Measurements from ENCODE around the gene RPN1. TPM values are rescaled to one million over a fixed set of nuclear protein-coding genes. Genes with fewer than 3 reads are reported as not detected.

Gene RPN1
- total RNA-seq, 4 donors from 2014 or later: 197 to 219 (median 212) TPM

DNA sequence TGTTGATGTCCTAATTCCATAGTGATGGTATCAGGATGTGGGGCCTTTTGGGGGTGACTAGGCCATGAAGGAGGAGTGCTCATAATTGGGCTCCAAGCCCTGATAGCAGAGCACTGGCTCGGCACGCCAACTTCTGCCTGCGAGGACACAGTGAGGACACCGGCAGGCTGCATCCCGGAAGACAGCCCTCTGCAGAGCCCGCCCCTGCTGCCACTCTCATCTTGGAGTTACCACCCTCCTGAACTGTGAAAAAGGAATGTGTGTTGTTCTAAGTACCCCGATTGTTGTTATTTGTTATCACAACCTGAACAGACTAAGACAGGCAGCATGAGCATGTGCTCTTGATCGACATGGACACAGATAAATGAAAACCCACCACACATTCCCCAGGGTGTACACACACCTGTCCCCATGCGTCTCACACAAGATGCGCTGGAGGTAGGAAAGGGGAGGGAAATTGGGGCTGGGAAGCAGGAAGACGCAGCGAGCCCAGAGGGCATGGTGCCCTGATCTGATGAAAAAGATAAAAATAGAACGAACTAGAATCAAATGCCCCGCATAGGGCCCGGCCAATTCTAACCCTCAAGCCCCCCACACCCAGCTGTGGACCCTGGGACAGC is 40.1 kb downstream of the RPN1 start:
- Histone ChIP-seq H3K36me3 (no peaks in the 10 kb centered on the region), H3K4me3 (no peak overlapping the region), H3K27ac (no peak overlapping the region), H3K4me1 (peaks cover 7 to 16% of the 10 kb centered on the region in 2 donors), H3K9me3 (no peaks in the 10 kb centered on the region), H3K27me3 (no peaks in the 10 kb centered on the region)
- DNase-seq: no peak
- ATAC-seq: no peak
- in situ Hi-C loops (cut with MboI; ENCODE audit: low sequenced_read_pairs in 4 of 4): loop anchor here in 2 of 4 donors (10.0 to 25.0 kb wide), 2 partner anchors 184 to 523 kb away; no protein-coding TSS in a partner anchor
- intact Hi-C loops (cut with DNase I; ENCODE audit: low total_unique reads): no loop called here
- TF ChIP-seq, protein P1, sequence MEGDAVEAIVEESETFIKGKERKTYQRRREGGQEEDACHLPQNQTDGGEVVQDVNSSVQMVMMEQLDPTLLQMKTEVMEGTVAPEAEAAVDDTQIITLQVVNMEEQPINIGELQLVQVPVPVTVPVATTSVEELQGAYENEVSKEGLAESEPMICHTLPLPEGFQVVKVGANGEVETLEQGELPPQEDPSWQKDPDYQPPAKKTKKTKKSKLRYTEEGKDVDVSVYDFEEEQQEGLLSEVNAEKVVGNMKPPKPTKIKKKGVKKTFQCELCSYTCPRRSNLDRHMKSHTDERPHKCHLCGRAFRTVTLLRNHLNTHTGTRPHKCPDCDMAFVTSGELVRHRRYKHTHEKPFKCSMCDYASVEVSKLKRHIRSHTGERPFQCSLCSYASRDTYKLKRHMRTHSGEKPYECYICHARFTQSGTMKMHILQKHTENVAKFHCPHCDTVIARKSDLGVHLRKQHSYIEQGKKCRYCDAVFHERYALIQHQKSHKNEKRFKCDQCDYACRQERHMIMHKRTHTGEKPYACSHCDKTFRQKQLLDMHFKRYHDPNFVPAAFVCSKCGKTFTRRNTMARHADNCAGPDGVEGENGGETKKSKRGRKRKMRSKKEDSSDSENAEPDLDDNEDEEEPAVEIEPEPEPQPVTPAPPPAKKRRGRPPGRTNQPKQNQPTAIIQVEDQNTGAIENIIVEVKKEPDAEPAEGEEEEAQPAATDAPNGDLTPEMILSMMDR (IDR thresholded peaks at IDR 0.05 in 4 of 5, conservative IDR thresholded peaks at IDR 0.05 in 1 of 5): no peak
- no peak for TF ChIP-seq POLR2A (IDR thresholded peaks at IDR 0.05)

DNA sequence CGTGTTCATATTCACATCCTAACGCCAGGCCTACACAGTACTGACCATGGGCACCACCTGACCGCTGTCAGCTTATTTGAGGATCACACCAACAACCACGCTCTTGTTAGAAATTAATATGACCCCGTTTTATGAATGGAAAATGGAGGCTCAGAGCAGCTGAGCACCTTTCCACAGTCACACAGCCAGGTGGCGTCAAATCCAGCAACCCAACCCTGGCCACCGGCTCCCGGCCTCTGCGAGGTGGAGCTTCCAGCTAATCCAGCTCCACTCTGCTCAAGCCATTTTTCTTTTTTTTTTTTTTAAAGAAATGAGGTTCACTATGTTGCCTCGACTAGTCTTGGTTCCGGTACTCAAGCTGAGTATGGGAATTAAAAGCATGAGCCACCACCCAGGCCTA is 41.3 kb downstream of the RPN1 start:
- intact Hi-C loops (cut with DNase I; ENCODE audit: low total_unique reads): loop anchor here (5.0 to 10.0 kb wide), 2 partner anchors 122 to 434 kb away; no protein-coding TSS in a partner anchor
- no peak overlapping the region for H3K4me3 ChIP-seq
- H3K4me1 ChIP-seq: peaks cover 7 to 16% of the 10 kb centered on the region in 2 donors
- no peaks in the 10 kb centered on the region for H3K27me3 ChIP-seq
- in situ Hi-C loops (cut with MboI; ENCODE audit: low sequenced_read_pairs in 4 of 4): loop anchor here in 3 of 4 donors (10.0 to 25.0 kb wide), 2 partner anchors 184 to 522 kb away; no protein-coding TSS in a partner anchor
- DNase-seq (no peak), ATAC-seq (no peak)
- H3K36me3 ChIP-seq: no peaks in the 10 kb centered on the region
- no peak overlapping the region for H3K27ac ChIP-seq
- TF ChIP-seq, protein P1 (IDR thresholded peaks at IDR 0.05 in 4 of 5, conservative IDR thresholded peaks at IDR 0.05 in 1 of 5): no peak
- no peak for TF ChIP-seq POLR2A (IDR thresholded peaks at IDR 0.05)
- no peaks in the 10 kb centered on the region for H3K9me3 ChIP-seq

DNA sequence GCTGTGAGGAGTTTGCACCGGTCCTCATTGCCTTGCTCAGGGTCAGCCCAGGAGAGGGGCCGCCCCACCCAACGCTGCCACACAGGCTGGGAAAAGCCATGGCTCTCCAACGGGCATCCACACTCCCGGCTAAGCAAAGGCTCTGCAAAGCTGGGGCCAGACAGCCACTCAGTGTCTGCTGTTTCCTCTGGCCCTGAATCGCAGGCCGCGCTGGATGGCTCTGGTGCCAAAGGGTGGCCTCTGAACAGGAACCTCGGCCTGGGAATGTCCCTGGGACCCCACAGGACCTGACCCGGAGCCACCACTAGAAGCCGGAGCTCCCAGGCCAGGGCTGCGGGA is 42.9 kb downstream of the RPN1 start:
- no peaks in the 10 kb centered on the region for H3K27me3 ChIP-seq
- H3K36me3 ChIP-seq: no peaks in the 10 kb centered on the region
- H3K9me3 ChIP-seq: no peaks in the 10 kb centered on the region
- TF ChIP-seq, protein P1 (IDR thresholded peaks at IDR 0.05 in 4 of 5, conservative IDR thresholded peaks at IDR 0.05 in 1 of 5): no peak
- TF ChIP-seq POLR2A (IDR thresholded peaks at IDR 0.05): no peak
- peak overlapping the region; percentile 60 to 80 (median 69) for H3K4me3 ChIP-seq
- peak overlapping the region; percentile 74 to 83 (median 76) for H3K27ac ChIP-seq
- peak; percentile 30 to 35 for ATAC-seq
- in situ Hi-C loops (cut with MboI; ENCODE audit: low sequenced_read_pairs in 4 of 4) (loop anchor here in 3 of 4 donors (10.0 to 25.0 kb wide), 2 partner anchors 183 to 520 kb away; no protein-coding TSS in a partner anchor), intact Hi-C loops (cut with DNase I; ENCODE audit: low total_unique reads) (loop anchor here (1.0 to 10.0 kb wide), 4 partner anchors 120 to 512 kb away; no protein-coding TSS in a partner anchor)
- DNase-seq: no peak
- peaks cover 7 to 16% of the 10 kb centered on the region in 2 donors for H3K4me1 ChIP-seq

DNA sequence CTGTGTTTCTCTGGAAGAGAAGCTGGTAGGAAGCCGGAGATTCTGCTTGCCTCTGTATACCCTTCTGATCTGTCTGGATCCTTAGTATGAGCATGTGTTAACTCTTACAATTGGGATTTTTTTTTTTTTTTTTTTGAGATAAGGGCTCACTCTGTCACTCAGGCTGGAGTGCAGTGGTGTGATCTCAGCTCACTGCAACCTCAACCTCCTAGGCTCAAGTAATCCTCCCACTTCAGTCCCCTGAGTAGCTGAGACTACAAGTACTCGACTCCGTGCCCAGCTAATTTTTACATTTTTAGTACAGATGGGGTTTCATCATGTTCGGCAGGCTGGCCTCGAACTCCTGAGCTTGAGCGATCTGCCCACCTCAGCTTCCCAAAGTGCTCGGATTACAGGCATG is 44.5 kb downstream of the RPN1 start:
- ATAC-seq: no peak
- no peaks in the 10 kb centered on the region for H3K9me3 ChIP-seq
- TF ChIP-seq, protein P1 (IDR thresholded peaks at IDR 0.05 in 4 of 5, conservative IDR thresholded peaks at IDR 0.05 in 1 of 5): no peak
- no peak for TF ChIP-seq POLR2A (IDR thresholded peaks at IDR 0.05)
- H3K4me1 ChIP-seq: peaks cover 7 to 16% of the 10 kb centered on the region in 2 donors
- no peak overlapping the region for H3K27ac ChIP-seq
- in situ Hi-C loops (cut with MboI; ENCODE audit: low sequenced_read_pairs in 4 of 4) (loop anchor here in 3 of 4 donors (10.0 to 25.0 kb wide), 2 partner anchors 181 to 519 kb away; no protein-coding TSS in a partner anchor), intact Hi-C loops (cut with DNase I; ENCODE audit: low total_unique reads) (loop anchor here (5.0 to 10.0 kb wide), 2 partner anchors 119 to 431 kb away; no protein-coding TSS in a partner anchor)
- DNase-seq: no peak
- no peaks in the 10 kb centered on the region for H3K27me3 ChIP-seq
- no peaks in the 10 kb centered on the region for H3K36me3 ChIP-seq
- H3K4me3 ChIP-seq: no peak overlapping the region

All from gastrocnemius medialis (tissue), 4 donors.